A549 (cell line): ENCODE results near the gene KRTAP5-7. TPM values are rescaled to one million over a fixed set of nuclear protein-coding genes. Genes with fewer than 3 reads are reported as not detected.

Experiments
- ATAC-seq, 2 experiments: fragments of 200-7000 bp in 1 of 2; fragments of >200 bp in 1 of 2; cut with Nextera tagmentation in 1 of 2; cut with Tn5 transposase in 1 of 2; 3 replicates each; pipeline versions ENCODE4 v1.8.0 to v1.9.1; 2018 to 2020; ENCODE audit warnings: mild to moderate bottlenecking in 1 of 2, moderate library complexity in 1 of 2
- CTCF ChIA-PET: fragments of 300-600 bp; sonication (Branson Sonifier 250); formaldehyde crosslinking; extraction: SDS; loops from one replicate; lab custom pipeline; 2021; ENCODE audit warnings: antibody characterized with exemption, inconsistent platforms; lab: Yijun Ruan, JAX
- POLR2A ChIA-PET: fragments of 350-600 bp; formaldehyde crosslinking; extraction: SDS; loops from one replicate; lab custom pipeline; 2021; ENCODE audit warnings: antibody characterized with exemption, inconsistent platforms; lab: Yijun Ruan, JAX
- DNase-seq, 2 experiments: peaks; one replicate each; pipeline versions ENCODE4 v3.0.0 to v3.0.0-alpha.2; 2011 to 2016; ENCODE audit warnings: low read depth in 1 of 2, low spot score in 1 of 2
- FAIRE-seq: peaks from 2 replicates; lab custom pipeline; 2011; peaks lifted over from hg19 to GRCh38; lab: Jason Lieb, UNC
- H3K27ac ChIP-seq, 2 experiments: fragments of >200 bp; sonication (Bioruptor Twin); formaldehyde crosslinking; 3 replicates each; pipeline ENCODE4 v1.5.1; 2016 to 2017
- H3K4me1 ChIP-seq: fragments of >200 bp; sonication (Bioruptor Twin); formaldehyde crosslinking; 3 replicates; pipeline ENCODE4 v1.6.1; 2016
- H3K4me2 ChIP-seq: fragments of >200 bp; sonication (Bioruptor Twin); formaldehyde crosslinking; 3 replicates; pipeline ENCODE4 v1.6.1; 2016
- H3K4me3 ChIP-seq: fragments of >200 bp; sonication (Bioruptor Twin); formaldehyde crosslinking; 3 replicates; pipeline ENCODE4 v1.5.1; 2016
- H3K9me3 ChIP-seq: fragments of >200 bp; sonication (Bioruptor Twin); formaldehyde crosslinking; 3 replicates; pipeline ENCODE4 v1.6.1; 2016
- CEBPB ChIP-seq, 2 experiments: fragments of >200 bp in 1 of 2; sonication (Bioruptor Twin) in 1 of 2; formaldehyde crosslinking in 1 of 2; IDR thresholded peaks; 2 replicates each; pipeline ENCODE4 v1.6.1; 2012 to 2016
- EHMT2 ChIP-seq: fragments of 200-600 bp; sonication (generic); IDR thresholded peaks from 2 replicates; pipeline ENCODE4 v1.6.1; 2016; ENCODE audit warnings: antibody characterized with exemption, low read depth, mild to moderate bottlenecking, moderate library complexity
- HDAC2 ChIP-seq: fragments of 200-600 bp; sonication (generic); IDR thresholded peaks from 2 replicates; pipeline ENCODE4 v1.6.1; 2016
- HMGXB4 ChIP-seq: fragments of 250-450 bp; sonication (Bioruptor Pico); IDR thresholded peaks from 2 replicates; pipeline ENCODE4 v1.5.0; 2021; ENCODE audit warnings: mild to moderate bottlenecking, moderate library complexity, borderline replicate concordance
- HOXB13 ChIP-seq: fragments of 250-450 bp; sonication (Bioruptor Pico); IDR thresholded peaks from 2 replicates; pipeline ENCODE4 v1.5.0; 2020; ENCODE audit warnings: low read depth, mild to moderate bottlenecking, moderate library complexity
- POLR2AphosphoS2 ChIP-seq: conservative IDR thresholded peaks from 2 replicates; pipeline ENCODE4 v1.6.1; 2012; ENCODE audit warnings: low read length, improper control_type of control experiment, inconsistent platforms
- WGBS: methylation state at CpG from one replicate; pipeline ENCODE4 v1.1.6; 2017; ENCODE audit errors: missing lambda C conversion rate; 5-methylcytosine and 5-hydroxymethylcytosine counted together
- polyA plus RNA-seq, 4 experiments: library from polyadenylated mRNA; depleted of rRNA in 3 of 4; stranded (reverse); fragments of >200 nt; fragmentation: RNase III in 1 of 4; extraction: RNeasy Plus Mini Kit Qiagen cat#74134 plus additional on column Dnase treatment in 1 of 4; gene quantifications; 2 replicates in 3 of 4; 3 replicates in 1 of 4; pipeline ENCODE4 v1.2.3, GENCODE V29; 2011 to 2017
- small RNA-seq, 6 experiments: library from RNA; depleted of rRNA; stranded (forward); fragments of <200 nt; gene quantifications; one replicate each; pipeline ENCODE3, GENCODE V24; 2012

Gene KRTAP5-7
- polyA plus RNA-seq, 2 of the 4 experiments (the other 2 are of a cell fraction) = not detected

- 0 out of 3 replicates have a peak, but pooled peaks cover 2% of the 10 kb centered on the region for H3K4me1 ChIP-seq
- FAIRE-seq = no peak
- CTCF ChIA-PET = no interaction called here
Observed at GRCh38 chr11:71577469-71578004, 50.5 kb downstream of the KRTAP5-7 start.

More at GRCh38 chr11:71577469-71578004, 50.5 kb downstream of the KRTAP5-7 start:
- Histone ChIP-seq H3K27ac (no peak overlapping the region), H3K9me3 (no peaks in the 10 kb centered on the region), H3K4me3 (no peak overlapping the region), H3K4me2 (no peak overlapping the region)
- TF ChIP-seq CEBPB (IDR thresholded peaks at IDR 0.05) = no peak
- TF ChIP-seq HOXB13 (CRISPR knock-in tag) = no peak
- no peak for TF ChIP-seq POLR2AphosphoS2
- no peak for TF ChIP-seq HMGXB4 (CRISPR knock-in tag)
- no peak for TF ChIP-seq HDAC2
- TF ChIP-seq EHMT2 = no peak
- no peak for ATAC-seq
- POLR2A ChIA-PET = no interaction called here
- WGBS = 42% methylated on average over 7 of the region's 7 CpGs
- no peak for DNase-seq

Small RNA genes within 50 kb of the gene (small RNA-seq; reads per million reads assigned to genes)
- 0 reads per million in 6 experiments for gene AP000867.1

Other genes with a start within 250 kb of the KRTAP5-7 start
- gene DHCR7, start 78.9 kb upstream of the KRTAP5-7 start, polyA plus RNA-seq (2011; rRNA removed) = 42.7 and 44.2 TPM in 2 replicates
- gene DHCR7, start 78.9 kb upstream of the KRTAP5-7 start, polyA plus RNA-seq (2017; fragmentation: RNase III; extraction: RNeasy Plus Mini Kit Qiagen cat#74134 plus additional on column Dnase treatment) = 47.2 to 82.2 TPM (median 75.8 TPM) in 3 replicates
- gene NADSYN1, start 74.1 kb upstream of the KRTAP5-7 start, polyA plus RNA-seq (2011; rRNA removed) = 34.6 and 47.1 TPM in 2 replicates
- 63.3 to 70.9 TPM (median 67.6 TPM) in 3 replicates for gene NADSYN1, start 74.1 kb upstream of the KRTAP5-7 start, polyA plus RNA-seq (2017; fragmentation: RNase III; extraction: RNeasy Plus Mini Kit Qiagen cat#74134 plus additional on column Dnase treatment)
- not detected in 2 replicates for gene KRTAP5-8, start 10.8 kb downstream of the KRTAP5-7 start, polyA plus RNA-seq (2011; rRNA removed)
- not detected in 3 replicates for gene KRTAP5-8, start 10.8 kb downstream of the KRTAP5-7 start, polyA plus RNA-seq (2017; fragmentation: RNase III; extraction: RNeasy Plus Mini Kit Qiagen cat#74134 plus additional on column Dnase treatment)
- gene KRTAP5-9, start 21.2 kb downstream of the KRTAP5-7 start, polyA plus RNA-seq (2011; rRNA removed) = 0.11 TPM in 1 of 2 replicates, not detected in the other
- gene KRTAP5-9, start 21.2 kb downstream of the KRTAP5-7 start, polyA plus RNA-seq (2017; fragmentation: RNase III; extraction: RNeasy Plus Mini Kit Qiagen cat#74134 plus additional on column Dnase treatment) = 0.08 TPM in 1 of 3 replicates, not detected in the others
- gene KRTAP5-10, start 38.3 kb downstream of the KRTAP5-7 start, polyA plus RNA-seq (2011; rRNA removed) = not detected in 2 replicates
- not detected in 3 replicates for gene KRTAP5-10, start 38.3 kb downstream of the KRTAP5-7 start, polyA plus RNA-seq (2017; fragmentation: RNase III; extraction: RNeasy Plus Mini Kit Qiagen cat#74134 plus additional on column Dnase treatment)
- gene KRTAP5-11, start 55.6 kb downstream of the KRTAP5-7 start, polyA plus RNA-seq (2011; rRNA removed) = not detected in 2 replicates
- not detected in 3 replicates for gene KRTAP5-11, start 55.6 kb downstream of the KRTAP5-7 start, polyA plus RNA-seq (2017; fragmentation: RNase III; extraction: RNeasy Plus Mini Kit Qiagen cat#74134 plus additional on column Dnase treatment)